HepG2 (cell line): ENCODE results near the gene CBLC. TPM values are rescaled to one million over a fixed set of nuclear protein-coding genes. Genes with fewer than 3 reads are reported as not detected.
A peak's percentile ranks its signal among the peaks of the same experiment; 100 is the strongest.

Source experiments
- ATF4 ChIP-seq, 2 experiments: fragments of 450-650 bp in 1 of 2; sonication (generic) in 1 of 2; formaldehyde crosslinking; IDR thresholded peaks; 2 replicates each; pipeline versions ENCODE4 v1.5.0 to v1.8.0; 2020 to 2022; ENCODE audit warnings: mild to moderate bottlenecking in 1 of 2, missing genetic modification reagents in 1 of 2
- BCL6 ChIP-seq: IDR thresholded peaks from 2 replicates; pipeline ENCODE4 v1.6.1; 2016; ENCODE audit warnings: missing genetic modification reagents, missing compliant biosample characterization
- DMAP1 ChIP-seq: IDR thresholded peaks from 2 replicates; pipeline ENCODE4 v1.6.1; 2016
- FOXK1 ChIP-seq: sonication (generic); formaldehyde crosslinking; IDR thresholded peaks from 2 replicates; pipeline ENCODE4 v1.4.0; 2020; ENCODE audit warnings: low read depth, missing genetic modification reagents, borderline replicate concordance
- KLF6 ChIP-seq: IDR thresholded peaks from 2 replicates; pipeline ENCODE4 v1.8.0; 2016; ENCODE audit warnings: missing biosample characterization, missing genetic modification reagents
- NR0B2 ChIP-seq: sonication (generic); formaldehyde crosslinking; IDR thresholded peaks from 2 replicates; pipeline ENCODE4 v1.4.0; 2020; ENCODE audit warnings: mild to moderate bottlenecking, missing genetic modification reagents
- SOX6 ChIP-seq, 2 experiments: fragments of 450-650 bp in 1 of 2; sonication (generic) in 1 of 2; formaldehyde crosslinking in 1 of 2; IDR thresholded peaks; 2 replicates each; pipeline versions ENCODE4 v1.4.0 to v1.6.1; 2017 to 2020; ENCODE audit warnings: antibody characterized with exemption in 1 of 2, mild to moderate bottlenecking in 1 of 2, missing genetic modification reagents in 1 of 2
- TARDBP ChIP-seq: sonication (generic); formaldehyde crosslinking; IDR thresholded peaks from 2 replicates; pipeline ENCODE4 v1.8.0; 2022; ENCODE audit warnings: mild to moderate bottlenecking, missing genetic modification reagents
- ZBTB43 ChIP-seq: sonication (generic); formaldehyde crosslinking; conservative IDR thresholded peaks from 2 replicates; pipeline ENCODE4 v1.4.0; 2020; ENCODE audit warnings: missing genetic modification reagents
- ZGPAT ChIP-seq: IDR thresholded peaks from 2 replicates; pipeline ENCODE4 v1.6.1; 2016; ENCODE audit warnings: mild to moderate bottlenecking
- ZNF230 ChIP-seq: sonication (generic); formaldehyde crosslinking; IDR thresholded peaks from 2 replicates; pipeline ENCODE4 v1.4.0; 2020; ENCODE audit warnings: mild to moderate bottlenecking, missing genetic modification reagents
- ZNF232 ChIP-seq: sonication (generic); formaldehyde crosslinking; IDR thresholded peaks from 2 replicates; pipeline ENCODE4 v1.4.0; 2020; ENCODE audit warnings: missing genetic modification reagents, borderline replicate concordance
- ZNF251 ChIP-seq: sonication (generic); formaldehyde crosslinking; IDR thresholded peaks from 2 replicates; pipeline ENCODE4 v1.9.0; 2021; ENCODE audit warnings: mild to moderate bottlenecking, missing genetic modification reagents
- ZNF264 ChIP-seq: sonication (generic); formaldehyde crosslinking; IDR thresholded peaks from 2 replicates; pipeline ENCODE4 v1.4.0; 2020; ENCODE audit warnings: missing genetic modification reagents
- ZNF292 ChIP-seq: sonication (generic); formaldehyde crosslinking; IDR thresholded peaks from 2 replicates; pipeline ENCODE4 v1.8.1; 2022; ENCODE audit warnings: mild to moderate bottlenecking, low read depth, missing genetic modification reagents, borderline replicate concordance
- ZNF44 ChIP-seq: sonication (generic); formaldehyde crosslinking; IDR thresholded peaks from 2 replicates; pipeline ENCODE4 v1.5.1; 2020; ENCODE audit warnings: mild to moderate bottlenecking, missing genetic modification reagents
- ZNF496 ChIP-seq: sonication (generic); formaldehyde crosslinking; IDR thresholded peaks from 2 replicates; pipeline ENCODE4 v1.8.1; 2023; ENCODE audit warnings: mild to moderate bottlenecking, moderate library complexity, missing genetic modification reagents; ENCODE audit not compliant: insufficient replicate concordance
- ZNF577 ChIP-seq: sonication (generic); formaldehyde crosslinking; IDR thresholded peaks from 2 replicates; pipeline ENCODE4 v1.4.0; 2020; ENCODE audit warnings: mild to moderate bottlenecking, low read depth, missing genetic modification reagents, borderline replicate concordance
- ZNF773 ChIP-seq: sonication (generic); formaldehyde crosslinking; IDR thresholded peaks from 2 replicates; pipeline ENCODE4 v1.4.0; 2020; ENCODE audit warnings: missing genetic modification reagents, borderline replicate concordance
- polyA plus RNA-seq, 8 experiments: library from polyadenylated mRNA; depleted of rRNA in 3 of 8; stranded (reverse) in 7 of 8; unstranded in 1 of 8; fragments of >200 nt; fragmentation: Illumina TruSeq in 4 of 8; extraction: Trizol in 4 of 8; gene quantifications; 2 replicates each; pipeline versions ENCODE4 v1.2.1 to v1.2.3, GENCODE V29; 2011 to 2016; ENCODE audit warnings: low read depth in 4 of 8, missing spikeins in 1 of 8, mixed read lengths in 1 of 8; ENCODE audit not compliant: insufficient read depth in 1 of 8
- total RNA-seq, 5 experiments: library from RNA; depleted of rRNA; stranded (reverse); fragments of >200 nt; fragmentation: Illumina TruSeq; extraction: Trizol; gene quantifications; 2 replicates each; pipeline ENCODE4 v1.2.3, GENCODE V29; 2016; ENCODE audit warnings: low read depth in 1 of 5
- TF ChIP-seq, protein P1 (sequence below): sonication (generic); formaldehyde crosslinking; IDR thresholded peaks from 2 replicates; pipeline ENCODE4 v1.4.0; 2020; ENCODE audit warnings: mild to moderate bottlenecking, missing genetic modification reagents
- TF ChIP-seq, protein P2 (sequence below): sonication (generic); formaldehyde crosslinking; IDR thresholded peaks from 2 replicates; pipeline ENCODE4 v1.5.0; 2020; ENCODE audit warnings: missing genetic modification reagents

Gene CBLC
- total and polyA plus RNA-seq, 2 of the 13 experiments (the other 11 are each of a cell fraction or from before 2014, with no cell fraction given) = 1.8 to 2.6 TPM

- TF ChIP-seq, protein P1, sequence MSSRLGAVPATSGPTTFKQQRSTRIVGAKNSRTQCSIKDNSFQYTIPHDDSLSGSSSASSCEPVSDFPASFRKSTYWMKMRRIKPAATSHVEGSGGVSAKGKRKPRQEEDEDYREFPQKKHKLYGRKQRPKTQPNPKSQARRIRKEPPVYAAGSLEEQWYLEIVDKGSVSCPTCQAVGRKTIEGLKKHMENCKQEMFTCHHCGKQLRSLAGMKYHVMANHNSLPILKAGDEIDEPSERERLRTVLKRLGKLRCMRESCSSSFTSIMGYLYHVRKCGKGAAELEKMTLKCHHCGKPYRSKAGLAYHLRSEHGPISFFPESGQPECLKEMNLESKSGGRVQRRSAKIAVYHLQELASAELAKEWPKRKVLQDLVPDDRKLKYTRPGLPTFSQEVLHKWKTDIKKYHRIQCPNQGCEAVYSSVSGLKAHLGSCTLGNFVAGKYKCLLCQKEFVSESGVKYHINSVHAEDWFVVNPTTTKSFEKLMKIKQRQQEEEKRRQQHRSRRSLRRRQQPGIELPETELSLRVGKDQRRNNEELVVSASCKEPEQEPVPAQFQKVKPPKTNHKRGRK (CRISPR knock-in tag) = no peak
- no peak for TF ChIP-seq KLF6
- no peak for TF ChIP-seq TARDBP (CRISPR knock-in tag)
- TF ChIP-seq ZNF292 = peak; percentile 24; the same call in 1 of the 2 replicates
- TF ChIP-seq DMAP1 (CRISPR knock-in tag) = no peak
- no peak for TF ChIP-seq ZNF773 (CRISPR knock-in tag)
- TF ChIP-seq ATF4 (CRISPR knock-in tag; IDR thresholded peaks at IDR 0.05) = no peak
- TF ChIP-seq, protein P2, sequence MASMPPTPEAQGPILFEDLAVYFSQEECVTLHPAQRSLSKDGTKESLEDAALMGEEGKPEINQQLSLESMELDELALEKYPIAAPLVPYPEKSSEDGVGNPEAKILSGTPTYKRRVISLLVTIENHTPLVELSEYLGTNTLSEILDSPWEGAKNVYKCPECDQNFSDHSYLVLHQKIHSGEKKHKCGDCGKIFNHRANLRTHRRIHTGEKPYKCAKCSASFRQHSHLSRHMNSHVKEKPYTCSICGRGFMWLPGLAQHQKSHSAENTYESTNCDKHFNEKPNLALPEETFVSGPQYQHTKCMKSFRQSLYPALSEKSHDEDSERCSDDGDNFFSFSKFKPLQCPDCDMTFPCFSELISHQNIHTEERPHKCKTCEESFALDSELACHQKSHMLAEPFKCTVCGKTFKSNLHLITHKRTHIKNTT (CRISPR knock-in tag) = no peak
- TF ChIP-seq BCL6 (CRISPR knock-in tag) = peak; percentile 75
- TF ChIP-seq ZNF577 = no peak
- no peak for TF ChIP-seq ZNF230 (CRISPR knock-in tag)
- no peak for TF ChIP-seq SOX6 (IDR thresholded peaks at IDR 0.05)
- 0 out of 2 replicates have a peak, but pooled peaks have one; percentile 13 for TF ChIP-seq SOX6 (CRISPR knock-in tag; IDR thresholded peaks at IDR 0.05)
- TF ChIP-seq ZNF232 = no peak
- TF ChIP-seq NR0B2 = no peak
- no peak for TF ChIP-seq ZBTB43
- TF ChIP-seq ZNF251 (CRISPR knock-in tag) = no peak
- no peak for TF ChIP-seq ZNF496 (CRISPR knock-in tag)
- TF ChIP-seq ZGPAT (CRISPR knock-in tag) = peak; percentile 40; the same call in 1 of the 2 replicates
- TF ChIP-seq ZNF264 (CRISPR knock-in tag) = no peak
- no peak for TF ChIP-seq ZNF44 (CRISPR knock-in tag)
- TF ChIP-seq FOXK1 (CRISPR knock-in tag) = 0 out of 2 replicates have a peak, but pooled peaks have one; percentile 14
Observed at GRCh38 chr19:44740351-44740824, 37.3 kb upstream of the CBLC start (continued).
